NB4 (cell line): ENCODE results near the gene CXCR4.

Source experiments
- POLR2A ChIP-seq: IDR thresholded peaks from 2 replicates; pipeline ENCODE4 v1.6.1; 2011; ENCODE audit warnings: mild to moderate bottlenecking; ENCODE audit not compliant: insufficient read length; ENCODE audit errors: extremely low read depth
- TF ChIP-seq, protein P1 (sequence below): IDR thresholded peaks from one replicate; pipeline ENCODE4 v1.5.1; 2012; ENCODE audit warnings: low read depth, low read length

DNA sequence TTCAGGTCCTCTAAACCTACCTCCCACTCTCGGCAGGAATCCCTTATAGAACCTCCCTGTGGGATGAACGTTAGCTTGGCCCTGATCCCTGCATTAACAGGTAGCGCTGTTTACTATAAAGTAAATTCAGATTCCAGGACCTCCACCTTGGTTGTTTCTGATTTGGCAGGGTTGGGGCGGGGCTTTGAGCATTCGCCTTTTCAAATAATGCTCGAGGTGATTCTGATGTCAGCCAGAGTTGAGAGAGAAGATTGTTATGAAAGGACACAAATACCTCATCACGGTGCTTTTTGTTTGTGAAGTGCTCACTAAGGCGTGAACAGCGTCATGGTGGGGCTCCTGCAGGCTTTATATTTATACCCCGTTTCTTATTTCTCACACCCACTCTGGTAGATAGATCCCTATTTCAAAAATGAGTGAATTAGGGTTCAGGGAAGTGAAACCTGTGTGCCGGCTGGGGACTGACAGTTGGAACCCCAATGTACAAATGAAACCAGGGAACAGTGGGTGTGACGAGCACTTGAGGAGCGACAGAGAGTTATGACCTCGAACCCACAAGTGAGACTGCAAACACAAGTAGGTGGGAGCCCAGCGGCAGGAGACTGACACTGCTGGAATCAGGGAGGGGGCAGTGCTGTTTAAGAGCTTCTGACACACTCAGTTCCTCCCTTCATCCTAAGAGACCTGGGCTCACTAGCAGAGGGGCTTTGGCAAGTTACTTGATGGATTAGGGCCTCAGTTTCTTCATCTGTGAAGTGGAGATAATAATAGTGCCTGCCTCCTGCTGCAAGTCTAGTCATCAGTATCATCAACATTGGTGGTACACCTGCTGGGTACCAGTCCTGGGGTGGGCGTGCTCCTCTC is 14.2 kb upstream of the CXCR4 start:
- TF ChIP-seq POLR2A = no peak
- TF ChIP-seq, protein P1, sequence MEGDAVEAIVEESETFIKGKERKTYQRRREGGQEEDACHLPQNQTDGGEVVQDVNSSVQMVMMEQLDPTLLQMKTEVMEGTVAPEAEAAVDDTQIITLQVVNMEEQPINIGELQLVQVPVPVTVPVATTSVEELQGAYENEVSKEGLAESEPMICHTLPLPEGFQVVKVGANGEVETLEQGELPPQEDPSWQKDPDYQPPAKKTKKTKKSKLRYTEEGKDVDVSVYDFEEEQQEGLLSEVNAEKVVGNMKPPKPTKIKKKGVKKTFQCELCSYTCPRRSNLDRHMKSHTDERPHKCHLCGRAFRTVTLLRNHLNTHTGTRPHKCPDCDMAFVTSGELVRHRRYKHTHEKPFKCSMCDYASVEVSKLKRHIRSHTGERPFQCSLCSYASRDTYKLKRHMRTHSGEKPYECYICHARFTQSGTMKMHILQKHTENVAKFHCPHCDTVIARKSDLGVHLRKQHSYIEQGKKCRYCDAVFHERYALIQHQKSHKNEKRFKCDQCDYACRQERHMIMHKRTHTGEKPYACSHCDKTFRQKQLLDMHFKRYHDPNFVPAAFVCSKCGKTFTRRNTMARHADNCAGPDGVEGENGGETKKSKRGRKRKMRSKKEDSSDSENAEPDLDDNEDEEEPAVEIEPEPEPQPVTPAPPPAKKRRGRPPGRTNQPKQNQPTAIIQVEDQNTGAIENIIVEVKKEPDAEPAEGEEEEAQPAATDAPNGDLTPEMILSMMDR = no peak
